Measurements from ENCODE around the gene TEKTIP1.

Gene TEKTIP1

DNA sequence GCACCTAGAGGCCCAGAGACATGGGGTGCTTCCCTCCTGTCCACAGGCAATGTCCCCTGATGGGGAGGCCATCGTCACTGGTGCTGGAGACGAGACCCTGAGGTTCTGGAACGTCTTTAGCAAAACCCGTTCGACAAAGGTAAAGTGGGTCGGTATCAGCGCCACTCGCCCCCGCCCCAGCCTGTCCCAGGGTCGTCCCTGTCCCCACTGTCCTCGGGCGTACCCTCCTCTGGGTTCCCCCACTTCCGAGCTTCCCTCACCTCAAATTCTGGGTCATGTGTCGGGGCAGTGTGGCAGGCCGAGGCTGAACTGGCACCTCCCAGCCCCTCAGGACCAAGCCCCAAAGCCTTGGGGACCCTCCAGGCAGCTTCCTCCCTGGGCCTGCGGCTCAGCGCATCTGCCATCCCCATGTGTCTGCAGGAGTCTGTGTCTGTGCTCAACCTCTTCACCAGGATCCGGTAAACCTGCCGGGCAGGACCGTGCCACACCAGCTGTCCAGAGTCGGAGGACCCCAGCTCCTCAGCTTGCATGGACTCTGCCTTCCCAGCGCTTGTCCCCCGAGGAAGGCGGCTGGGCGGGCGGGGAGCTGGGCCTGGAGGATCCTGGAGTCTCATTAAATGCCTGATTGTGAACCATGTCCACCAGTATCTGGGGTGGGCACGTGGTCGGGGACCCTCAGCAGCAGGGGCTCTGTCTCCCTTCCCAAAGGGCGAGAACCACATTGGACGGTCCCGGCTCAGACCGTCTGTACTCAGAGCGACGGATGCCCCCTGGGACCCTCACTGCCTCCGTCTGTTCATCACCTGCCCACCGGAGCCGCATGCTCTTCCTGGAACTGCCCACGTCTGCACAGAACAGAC, 4.4 kb upstream of the TEKTIP1 start:
- Mint-ChIP-seq H3K36me3 (ENCODE audit: low read depth) (peaks cover 25% of the 10 kb centered on the region), H3K27ac (no peak overlapping the region), H3K4me1 (ENCODE audit: low read depth) (no peaks in the 10 kb centered on the region), H3K9me3 (no peaks in the 10 kb centered on the region), H3K27me3 (ENCODE audit: low read depth) (no peaks in the 10 kb centered on the region), H3K4me3 (no peak overlapping the region)
- no peak for DNase-seq (ENCODE audit: low spot score)

DNA sequence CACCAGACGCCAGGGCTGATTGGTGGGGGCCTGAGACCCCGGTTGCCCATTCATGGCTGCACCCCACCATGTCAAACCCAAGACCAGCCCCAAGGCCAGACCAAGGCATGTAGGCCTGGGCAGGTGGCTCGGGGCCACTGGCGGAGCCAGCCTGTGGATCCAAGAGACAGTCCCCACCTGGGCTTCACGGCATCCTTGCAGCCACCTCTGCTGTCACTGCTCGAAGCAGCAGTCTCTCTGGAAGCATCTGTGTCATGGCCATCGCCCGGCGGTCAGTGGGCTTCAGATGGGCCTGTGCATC, 3.8 kb upstream of the TEKTIP1 start:
- DNase-seq (ENCODE audit: low spot score) = no peak
- H3K36me3 Mint-ChIP-seq (ENCODE audit: low read depth) = peaks cover 28% of the 10 kb centered on the region
- no peak overlapping the region for H3K4me3 Mint-ChIP-seq
- H3K4me1 Mint-ChIP-seq (ENCODE audit: low read depth) = no peaks in the 10 kb centered on the region
- no peaks in the 10 kb centered on the region for H3K27me3 Mint-ChIP-seq (ENCODE audit: low read depth)
- H3K9me3 Mint-ChIP-seq = no peaks in the 10 kb centered on the region
- H3K27ac Mint-ChIP-seq = no peak overlapping the region

DNA sequence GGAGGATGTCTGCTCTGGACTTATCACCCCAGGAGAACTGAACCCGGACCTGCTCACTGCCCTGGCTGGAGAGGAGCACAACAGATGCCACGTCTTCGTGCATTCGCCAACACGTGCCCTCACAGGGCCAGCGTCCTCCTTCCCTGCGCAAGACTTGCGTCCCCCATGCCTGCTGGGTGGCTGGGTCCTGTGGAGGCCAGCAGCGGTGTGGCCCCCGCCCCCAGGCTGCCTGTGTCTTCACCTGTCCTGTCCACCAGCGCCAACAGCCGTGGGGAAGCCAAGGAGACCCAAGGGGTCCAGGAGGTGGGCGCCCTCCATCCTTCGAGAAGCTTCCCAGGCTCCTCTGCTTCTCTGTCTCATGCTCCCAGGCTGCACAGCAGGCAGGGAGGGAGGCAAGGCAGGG, 3.4 kb upstream of the TEKTIP1 start:
- Mint-ChIP-seq H3K9me3 (no peaks in the 10 kb centered on the region), H3K4me3 (no peak overlapping the region), H3K27ac (no peak overlapping the region), H3K36me3 (ENCODE audit: low read depth) (peaks cover 28% of the 10 kb centered on the region), H3K27me3 (ENCODE audit: low read depth) (no peaks in the 10 kb centered on the region), H3K4me1 (ENCODE audit: low read depth) (no peaks in the 10 kb centered on the region)
- DNase-seq (ENCODE audit: low spot score) = no peak

DNA sequence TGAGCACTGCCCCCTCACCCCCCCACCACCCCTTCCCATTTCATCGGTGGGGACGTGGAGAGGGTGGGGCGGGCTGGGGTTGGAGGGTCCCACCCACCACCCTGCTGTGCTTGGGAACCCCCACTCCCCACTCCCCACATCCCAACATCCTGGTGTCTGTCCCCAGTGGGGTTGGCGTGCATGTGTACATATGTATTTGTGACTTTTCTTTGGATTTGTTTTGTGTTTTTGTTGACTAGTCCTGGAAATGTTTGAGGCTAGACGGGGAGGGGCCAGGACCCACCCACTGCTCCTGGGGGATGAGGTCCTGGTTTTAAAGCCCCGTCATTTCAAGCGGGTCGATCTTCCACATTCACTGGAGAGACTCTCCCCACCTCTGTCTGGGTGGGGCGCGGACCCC, 3.0 kb upstream of the TEKTIP1 start:
- peaks cover 28% of the 10 kb centered on the region for H3K36me3 Mint-ChIP-seq (ENCODE audit: low read depth)
- H3K4me1 Mint-ChIP-seq (ENCODE audit: low read depth) = no peaks in the 10 kb centered on the region

DNA sequence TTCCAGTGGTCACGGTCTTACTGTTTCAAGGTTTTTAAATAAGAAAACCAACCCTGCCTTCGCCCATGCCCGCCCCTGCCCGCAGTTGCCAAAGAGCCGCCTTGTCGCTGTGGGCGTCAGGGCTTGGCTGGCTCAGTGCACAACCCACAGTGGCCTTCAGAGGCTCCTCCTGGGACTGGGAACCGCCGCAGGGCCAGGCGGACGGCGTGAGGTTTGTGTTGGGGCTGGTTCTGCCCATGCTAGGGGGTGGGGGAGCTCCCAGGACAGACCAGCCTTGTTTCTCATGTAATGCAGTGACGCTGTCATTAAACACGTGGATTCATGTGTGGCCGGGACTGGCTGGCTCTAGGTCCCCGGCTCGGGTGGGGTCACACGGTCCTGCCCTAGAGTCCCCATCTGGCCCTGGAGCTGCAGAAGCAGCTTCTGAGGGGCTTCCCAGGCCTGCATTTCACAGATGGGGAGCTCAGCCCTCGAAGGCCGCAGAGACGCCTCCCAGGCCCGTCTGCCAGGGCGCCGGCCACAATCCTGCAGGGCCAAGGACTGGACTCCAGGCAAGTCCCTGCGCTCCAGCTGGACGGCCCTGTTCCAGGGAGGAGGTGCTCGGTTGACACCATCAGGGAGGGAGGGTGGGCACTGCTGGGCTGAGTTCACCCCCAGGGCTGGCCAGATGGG, 2.4 kb upstream of the TEKTIP1 start:
- Mint-ChIP-seq H3K4me1 (ENCODE audit: low read depth) (no peaks in the 10 kb centered on the region), H3K9me3 (no peaks in the 10 kb centered on the region), H3K27me3 (ENCODE audit: low read depth) (no peaks in the 10 kb centered on the region), H3K36me3 (ENCODE audit: low read depth) (peaks cover 23% of the 10 kb centered on the region), H3K27ac (no peak overlapping the region), H3K4me3 (no peak overlapping the region)
- no peak for DNase-seq (ENCODE audit: low spot score)

More for the DNA sequence above, 3.0 kb upstream of the TEKTIP1 start:
- Mint-ChIP-seq H3K27me3 (ENCODE audit: low read depth) (no peaks in the 10 kb centered on the region), H3K27ac (no peak overlapping the region), H3K9me3 (no peaks in the 10 kb centered on the region), H3K4me3 (no peak overlapping the region)
- DNase-seq (ENCODE audit: low spot score) = no peak

DNA sequence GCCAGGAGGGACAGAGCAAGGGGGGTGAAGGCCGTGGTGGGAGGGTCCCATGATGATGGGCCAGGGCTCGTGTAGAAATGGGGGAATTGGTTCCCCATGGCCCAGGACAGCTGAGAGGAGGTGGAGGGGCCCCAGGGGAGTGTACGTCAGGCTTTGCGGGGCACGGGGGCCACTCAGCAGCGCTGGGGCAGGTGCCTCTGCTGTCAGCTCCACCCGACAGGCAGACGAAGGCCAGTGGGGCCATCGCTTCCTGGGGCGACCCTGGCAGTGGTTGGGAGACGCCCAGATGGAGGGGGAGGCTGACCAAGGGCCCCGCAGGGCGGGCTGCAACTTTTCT, 1.9 kb upstream of the TEKTIP1 start:
- H3K27ac Mint-ChIP-seq = no peak overlapping the region
- DNase-seq (ENCODE audit: low spot score) = no peak
- H3K4me1 Mint-ChIP-seq (ENCODE audit: low read depth) = no peaks in the 10 kb centered on the region
- no peak overlapping the region for H3K4me3 Mint-ChIP-seq
- peaks cover 23% of the 10 kb centered on the region for H3K36me3 Mint-ChIP-seq (ENCODE audit: low read depth)
- no peaks in the 10 kb centered on the region for H3K27me3 Mint-ChIP-seq (ENCODE audit: low read depth)
- H3K9me3 Mint-ChIP-seq = no peaks in the 10 kb centered on the region

DNA sequence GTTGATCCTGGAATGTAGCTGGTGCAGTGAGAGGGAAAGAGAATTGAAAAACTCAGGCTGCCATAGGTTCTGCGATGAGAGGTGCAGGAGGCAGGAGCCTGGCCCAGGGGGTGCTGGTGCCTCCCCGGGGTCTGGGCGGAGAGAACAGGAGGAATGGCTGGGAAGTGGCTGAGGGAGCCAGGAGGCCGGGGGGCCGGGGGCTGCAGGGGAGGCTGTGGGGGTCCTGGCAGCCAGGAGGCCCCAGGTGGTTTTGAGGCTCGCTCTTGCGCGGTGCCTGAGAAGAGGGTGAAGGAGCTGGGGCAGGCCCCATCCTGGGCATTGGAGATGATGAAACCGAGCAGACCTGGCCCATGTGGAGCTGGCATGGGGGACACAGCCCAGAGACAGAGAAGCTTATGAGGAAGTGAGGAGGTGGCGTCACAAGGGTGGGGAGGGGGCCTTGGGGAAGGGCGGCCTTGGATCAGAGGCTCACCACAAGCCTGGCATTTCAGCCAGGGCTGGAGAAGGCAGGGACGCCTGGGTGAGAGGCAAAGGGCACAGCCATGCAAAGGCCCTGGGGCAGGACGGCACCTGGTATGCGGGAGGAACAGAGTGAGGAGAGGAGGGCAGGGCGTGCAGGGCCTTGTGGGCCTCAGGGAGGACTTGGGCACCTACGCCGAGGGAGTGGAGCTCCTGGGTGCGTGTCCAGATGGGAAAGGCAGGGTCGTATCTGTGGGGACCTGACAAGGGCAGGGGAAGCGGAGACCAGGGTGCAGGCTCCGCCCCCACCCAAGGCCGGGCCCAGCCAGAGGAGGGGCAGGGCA, 1.3 kb upstream of the TEKTIP1 start:
- H3K27me3 Mint-ChIP-seq (ENCODE audit: low read depth) = no peaks in the 10 kb centered on the region
- H3K36me3 Mint-ChIP-seq (ENCODE audit: low read depth) = peaks cover 21% of the 10 kb centered on the region
- H3K4me1 Mint-ChIP-seq (ENCODE audit: low read depth) = no peaks in the 10 kb centered on the region
- H3K27ac Mint-ChIP-seq = peak overlapping the region; percentile 10
- H3K4me3 Mint-ChIP-seq = no peak overlapping the region
- H3K9me3 Mint-ChIP-seq = no peaks in the 10 kb centered on the region
- DNase-seq (ENCODE audit: low spot score) = no peak

DNA sequence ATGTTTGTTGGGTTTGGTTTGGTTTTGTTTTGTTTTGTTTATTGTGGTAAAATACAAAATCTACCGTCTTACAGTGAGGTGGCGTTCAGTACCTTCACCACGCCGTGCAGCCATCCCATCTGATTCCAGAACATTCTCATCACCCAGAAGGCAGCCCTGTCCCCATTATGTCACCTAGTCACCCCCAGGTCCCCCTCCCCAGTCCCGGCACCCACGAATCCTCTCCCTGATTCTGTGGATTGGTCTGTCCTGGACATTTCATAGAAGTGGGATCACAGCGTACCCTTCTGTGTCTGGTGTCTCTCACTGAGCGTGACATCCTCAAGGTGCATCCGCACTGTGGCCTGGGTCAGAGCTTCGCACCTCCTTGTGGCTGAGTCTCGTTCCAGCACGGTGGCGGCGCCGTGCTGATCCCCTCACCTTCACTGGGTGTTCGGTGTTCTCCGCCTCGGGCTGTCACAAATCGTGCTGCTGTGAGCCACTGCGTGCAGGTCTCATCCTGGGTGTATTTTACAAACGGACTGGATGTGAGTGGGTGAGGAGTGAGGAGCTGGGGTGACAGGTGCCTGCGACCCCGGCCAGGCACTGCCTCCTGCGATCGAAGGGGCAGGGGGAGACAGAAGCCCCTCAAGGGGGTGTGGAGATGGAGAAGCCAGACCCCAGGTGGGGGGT, 580 bp upstream of the TEKTIP1 start:
- DNase-seq (ENCODE audit: low spot score) = no peak
- Mint-ChIP-seq H3K27me3 (ENCODE audit: low read depth) (no peaks in the 10 kb centered on the region), H3K4me1 (ENCODE audit: low read depth) (no peaks in the 10 kb centered on the region), H3K4me3 (no peak overlapping the region), H3K36me3 (ENCODE audit: low read depth) (peaks cover 21% of the 10 kb centered on the region), H3K27ac (no peak overlapping the region), H3K9me3 (no peaks in the 10 kb centered on the region)

DNA sequence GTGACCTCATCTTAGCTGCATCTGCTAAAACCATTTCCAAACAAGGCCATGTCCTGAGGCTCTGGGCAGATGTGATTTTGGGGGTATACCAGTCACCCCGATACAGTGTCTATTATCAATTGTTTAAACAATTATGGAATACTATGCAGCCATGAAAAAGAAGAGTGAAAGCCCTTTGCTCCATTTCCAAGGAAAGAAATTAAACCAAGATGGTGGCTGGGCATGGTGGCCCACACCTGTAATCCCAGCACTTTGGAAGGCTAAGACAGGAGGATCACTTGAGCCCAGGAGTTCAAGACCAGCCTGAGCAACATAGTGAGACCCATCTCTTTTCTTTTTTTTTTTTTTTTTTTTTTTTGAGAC, 763 bp downstream of the TEKTIP1 start:
- H3K9me3 Mint-ChIP-seq = no peaks in the 10 kb centered on the region
- H3K4me3 Mint-ChIP-seq = no peak overlapping the region
- peaks cover 14% of the 10 kb centered on the region for H3K36me3 Mint-ChIP-seq (ENCODE audit: low read depth)
- H3K4me1 Mint-ChIP-seq (ENCODE audit: low read depth) = no peaks in the 10 kb centered on the region
- DNase-seq (ENCODE audit: low spot score) = no peak
- no peaks in the 10 kb centered on the region for H3K27me3 Mint-ChIP-seq (ENCODE audit: low read depth)
- H3K27ac Mint-ChIP-seq = no peak overlapping the region

DNA sequence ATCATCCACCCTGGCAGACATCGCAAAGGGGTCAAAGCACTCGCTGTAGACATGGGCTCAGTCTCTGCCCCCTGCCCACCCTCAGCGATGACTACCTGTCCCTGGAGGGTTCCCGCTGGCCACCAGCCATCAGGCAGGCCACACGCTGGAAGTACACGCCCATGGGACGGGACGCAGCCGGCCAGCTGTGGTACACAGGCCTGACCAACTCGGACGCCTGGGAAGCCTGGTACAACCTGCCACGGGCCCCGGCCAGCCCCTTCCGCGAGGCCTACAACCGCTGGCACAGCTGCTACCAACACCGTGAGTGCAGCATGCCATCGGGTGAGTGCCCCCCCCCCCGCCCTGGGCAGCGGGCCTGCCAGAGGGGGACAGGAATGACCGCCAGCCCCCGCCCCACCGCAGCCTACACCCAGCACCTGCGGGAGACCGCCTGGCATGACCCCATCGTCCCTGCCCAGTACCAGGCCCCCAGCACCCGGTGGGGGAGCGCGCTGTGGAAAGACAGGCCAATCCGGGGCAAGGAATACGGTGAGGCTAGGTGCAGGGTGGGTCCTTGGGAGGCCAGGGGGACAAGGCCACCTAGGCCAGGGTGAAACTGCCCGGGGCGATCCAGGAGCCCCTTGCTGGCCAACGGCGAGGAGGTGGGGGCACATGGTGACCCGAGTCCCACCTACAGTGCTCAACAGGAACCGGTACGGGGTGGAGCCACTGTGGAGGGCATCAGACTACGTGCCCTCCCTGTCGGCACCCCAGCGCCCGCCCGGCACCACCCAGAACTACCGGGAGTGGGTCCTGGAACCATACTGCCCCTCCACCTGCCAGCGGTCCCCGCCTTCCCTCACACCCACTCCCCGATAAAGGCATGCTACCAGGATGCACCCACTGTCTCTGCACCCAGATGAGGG, 4.4 kb downstream of the TEKTIP1 start:
- DNase-seq (ENCODE audit: low spot score) = no peak
- H3K4me3 Mint-ChIP-seq = no peak overlapping the region
- no peak overlapping the region for H3K27ac Mint-ChIP-seq
- no peaks in the 10 kb centered on the region for H3K9me3 Mint-ChIP-seq
- H3K4me1 Mint-ChIP-seq (ENCODE audit: low read depth) = no peaks in the 10 kb centered on the region
- H3K27me3 Mint-ChIP-seq (ENCODE audit: low read depth) = no peaks in the 10 kb centered on the region
- H3K36me3 Mint-ChIP-seq (ENCODE audit: low read depth) = peaks cover 19% of the 10 kb centered on the region

DNA sequence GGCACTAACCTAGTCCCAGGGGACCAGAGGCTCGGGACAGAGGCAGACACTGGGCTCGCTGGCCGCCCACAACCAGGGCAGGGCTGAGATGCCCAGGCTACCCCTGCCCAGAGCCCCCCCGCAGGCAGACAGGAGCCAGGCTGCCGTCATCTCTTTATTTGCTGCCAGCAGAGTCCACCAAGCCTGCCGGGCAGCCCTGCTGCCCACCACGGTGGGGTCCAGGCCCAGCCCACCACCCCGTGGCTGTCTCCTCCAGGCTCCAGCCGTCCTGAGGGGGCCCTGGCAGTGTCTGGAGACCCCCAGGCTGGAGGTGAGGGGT, 5.0 kb downstream of the TEKTIP1 start:
- H3K9me3 Mint-ChIP-seq = no peaks in the 10 kb centered on the region
- H3K4me3 Mint-ChIP-seq = no peak overlapping the region
- no peaks in the 10 kb centered on the region for H3K4me1 Mint-ChIP-seq (ENCODE audit: low read depth)
- H3K36me3 Mint-ChIP-seq (ENCODE audit: low read depth) = peaks cover 19% of the 10 kb centered on the region
- DNase-seq (ENCODE audit: low spot score) = no peak
- no peak overlapping the region for H3K27ac Mint-ChIP-seq
- H3K27me3 Mint-ChIP-seq (ENCODE audit: low read depth) = no peaks in the 10 kb centered on the region

DNA sequence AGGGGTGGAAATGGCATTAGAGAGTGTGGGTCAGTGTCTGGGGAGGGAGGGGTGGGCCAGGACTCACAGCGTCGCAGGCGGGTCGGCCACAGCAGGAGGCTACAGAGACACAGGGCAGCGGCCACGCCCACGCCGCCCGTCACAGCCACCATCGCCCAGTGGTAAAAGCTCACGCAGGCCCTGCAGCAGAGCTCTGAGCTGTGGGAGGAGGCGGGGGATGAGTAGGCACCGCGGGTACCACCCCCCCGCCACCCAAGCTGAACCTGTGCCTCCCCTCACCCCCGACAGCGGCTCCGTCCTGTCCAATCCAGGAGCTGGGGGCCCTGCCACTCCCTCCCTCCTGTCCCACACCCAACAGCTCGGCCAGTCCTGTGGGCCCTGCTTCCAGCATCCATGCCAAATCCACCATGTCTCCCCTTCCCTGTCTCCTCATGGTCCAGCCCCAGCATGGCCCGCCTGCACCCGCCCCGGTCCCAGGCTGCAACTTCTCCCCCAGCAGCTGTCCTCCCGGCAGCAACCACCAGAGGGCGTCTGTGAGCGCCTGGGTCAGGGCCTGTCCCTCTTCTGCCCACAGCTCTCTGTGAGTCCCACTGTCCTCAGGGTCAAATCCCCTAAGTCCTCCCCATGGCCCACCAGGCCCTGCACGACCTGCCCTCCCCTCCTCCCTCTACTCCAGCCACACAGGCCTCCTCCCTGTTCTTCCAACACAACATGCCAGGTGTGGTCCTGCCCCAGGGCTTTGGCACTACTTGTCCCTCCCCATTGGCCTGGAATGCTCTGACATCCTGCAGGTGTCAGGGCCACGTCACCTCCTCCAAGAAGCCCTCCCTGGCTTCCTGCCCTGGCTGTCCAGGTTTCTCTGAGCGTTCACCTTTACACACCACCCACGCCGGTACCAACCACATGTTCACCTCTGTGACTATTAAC, 6.0 kb downstream of the TEKTIP1 start:
- peaks cover 11% of the 10 kb centered on the region for H3K36me3 Mint-ChIP-seq (ENCODE audit: low read depth)
- no peaks in the 10 kb centered on the region for H3K4me1 Mint-ChIP-seq (ENCODE audit: low read depth)
- H3K27ac Mint-ChIP-seq = peak overlapping the region; percentile 62
- H3K4me3 Mint-ChIP-seq = no peak overlapping the region
- no peaks in the 10 kb centered on the region for H3K9me3 Mint-ChIP-seq
- DNase-seq (ENCODE audit: low spot score) = peak; percentile 67
- no peaks in the 10 kb centered on the region for H3K27me3 Mint-ChIP-seq (ENCODE audit: low read depth)

DNA sequence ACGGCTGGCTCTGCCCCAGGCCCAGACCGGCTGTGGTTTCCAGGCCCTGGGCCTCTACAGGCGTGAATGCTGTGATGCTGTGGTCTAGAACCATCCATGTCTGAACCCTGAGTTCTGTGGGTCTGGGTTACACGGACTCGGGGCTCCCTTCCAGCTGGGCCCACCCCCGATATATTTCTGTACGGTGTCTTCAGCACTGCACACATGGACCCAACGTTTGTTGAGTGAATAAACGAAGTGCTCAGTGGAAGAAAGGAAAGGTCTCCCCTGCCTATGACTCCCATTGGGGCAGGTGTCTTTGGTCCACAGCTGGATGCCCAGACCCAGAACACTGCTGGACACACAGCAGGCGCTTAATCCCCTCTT, 6.7 kb downstream of the TEKTIP1 start:
- no peaks in the 10 kb centered on the region for H3K4me1 Mint-ChIP-seq (ENCODE audit: low read depth)
- peaks cover 11% of the 10 kb centered on the region for H3K36me3 Mint-ChIP-seq (ENCODE audit: low read depth)
- H3K27me3 Mint-ChIP-seq (ENCODE audit: low read depth) = no peaks in the 10 kb centered on the region
- no peaks in the 10 kb centered on the region for H3K9me3 Mint-ChIP-seq
- no peak for DNase-seq (ENCODE audit: low spot score)
- peak overlapping the region; percentile 62 for H3K27ac Mint-ChIP-seq
- no peak overlapping the region for H3K4me3 Mint-ChIP-seq

All from T-helper 2 cell treated with Interferon-gamma antibody and Interleukin-4, amounts not matched to agents 5 μg/mL and 100 μg/mL, for 36 hours (primary cell).